ENCODE data around the gene PLCZ1. TPM values are rescaled to one million over a fixed set of nuclear protein-coding genes. Genes with fewer than 3 reads are reported as not detected.
"Not testable (repeated sequence)": the region's sequence is repeated elsewhere in the genome, so short reads cannot be mapped to it uniquely, and the experiment has no call there.

The PLCZ1 gene
- total and polyA plus RNA-seq, 2 experiments from 2014 or later = not detected

- TF ChIP-seq ZNF462 (CRISPR knock-in tag; IDR thresholded peaks at IDR 0.05) (no peak), NANOG (IDR thresholded peaks at IDR 0.05; ENCODE audit: borderline replicate concordance) (no peak), CREB1 (CRISPR knock-in tag; IDR thresholded peaks at IDR 0.05; ENCODE audit: low read depth) (no peak)
Observed at GRCh38 chr12:18700271-18700670, 37.5 kb downstream of the PLCZ1 start (continued).

GRCh38 chr12:18696971-18697602 lies 40.7 kb downstream of the PLCZ1 start:
- Histone ChIP-seq H3K9me2 (ENCODE audit: insufficient read depth) (0 out of 2 replicates have a peak, but pooled peaks cover under 1% of the 10 kb centered on the region), H3K27me3 (ENCODE audit: insufficient read depth) (no peaks in the 10 kb centered on the region), H4K20me1 (replicated peaks; ENCODE audit: insufficient read depth) (no peaks in the 10 kb centered on the region), H3K4me1 (ENCODE audit: insufficient read depth) (no peaks in the 10 kb centered on the region), H3K27ac (ENCODE audit: low read depth) (no peak overlapping the region), H3F3A (replicated peaks; ENCODE audit: low read depth) (no peaks in the 10 kb centered on the region), H3K4me3 (no peak overlapping the region), H2AFZ (no peak overlapping the region), H3K36me3 (ENCODE audit: insufficient read depth) (no peaks in the 10 kb centered on the region), H3K79me2 (replicated peaks; ENCODE audit: insufficient read depth) (no peaks in the 10 kb centered on the region), H3K4me2 (no peak overlapping the region)
- Mint-ChIP-seq H3K9me3 (no peaks in the 10 kb centered on the region), H3K4me1 (no peaks in the 10 kb centered on the region), H3K27me3 (ENCODE audit: insufficient read depth, low read depth, poor library complexity) (no peaks in the 10 kb centered on the region), H3K27ac (no peak overlapping the region), H3K36me3 (ENCODE audit: low read depth) (no peaks in the 10 kb centered on the region), H3K4me3 (no peak overlapping the region)
- no peak for ATAC-seq
- no peak for DNase-seq (ENCODE audit: low spot score)
- TF ChIP-seq JUNB (IDR thresholded peaks at IDR 0.05; ENCODE audit: unreplicated experiment) = no peak
- TF ChIP-seq CREB1 (CRISPR knock-in tag; IDR thresholded peaks at IDR 0.05; ENCODE audit: low read depth) = no peak
- TF ChIP-seq ZNF331 (CRISPR knock-in tag; IDR thresholded peaks at IDR 0.05; ENCODE audit: low read depth) = no peak
- no peak for TF ChIP-seq REST (IDR thresholded peaks at IDR 0.05; ENCODE audit: unreplicated experiment)
- TF ChIP-seq POLR2AphosphoS5 (IDR thresholded peaks at IDR 0.05; ENCODE audit: low read depth) = no peak

GRCh38 chr12:18693986-18694385 lies 43.8 kb downstream of the PLCZ1 start:
- not testable (repeated sequence) for H3K9me3 Mint-ChIP-seq; DNase-seq (ENCODE audit: low spot score); H3K79me2 ChIP-seq (replicated peaks; ENCODE audit: insufficient read depth); H4K20me1 ChIP-seq (replicated peaks; ENCODE audit: insufficient read depth); ATAC-seq; H3K27ac Mint-ChIP-seq; H3K4me2 ChIP-seq; H3K4me1 ChIP-seq (ENCODE audit: insufficient read depth); H3K27ac ChIP-seq (ENCODE audit: low read depth); H3K4me3 Mint-ChIP-seq; H3K36me3 ChIP-seq (ENCODE audit: insufficient read depth); H3K4me1 Mint-ChIP-seq; H2AFZ ChIP-seq; H3K36me3 Mint-ChIP-seq (ENCODE audit: low read depth); H3K27me3 Mint-ChIP-seq (ENCODE audit: insufficient read depth, low read depth, poor library complexity); H3K4me3 ChIP-seq; H3K27me3 ChIP-seq (ENCODE audit: insufficient read depth); H3K9me2 ChIP-seq (ENCODE audit: insufficient read depth); H3F3A ChIP-seq (replicated peaks; ENCODE audit: low read depth)

Measured in GM23338 (cell line).